GM19324 (cell line): ENCODE measurements around the gene ATG9B.

Experiments used
- ATAC-seq: cut with Tn5 transposase; IDR thresholded peaks from one replicate; pipeline ENCODE4 v1.9.1; 2021; ENCODE audit warnings: mild to moderate bottlenecking, moderate library complexity; ENCODE audit not compliant: unreplicated experiment, low FRiP score

Gene ATG9B

GRCh38 chr7:151024435-151025056, at the start of gene ATG9B:
ATG9B (minus strand) TSS chr7:151024494; CDS start chr7:151024423, 71 bp downstream.
- no peak for ATAC-seq

- ATAC-seq = no peak
Measured at GRCh38 chr7:151073990-151074389, 49.7 kb upstream of the ATG9B start.

GRCh38 chr7:151071032-151071866, 47.0 kb upstream of the ATG9B start:
- no peak for ATAC-seq

GRCh38 chr7:151070574-151070960, 46.3 kb upstream of the ATG9B start:
- ATAC-seq = no peak

- ATAC-seq = no peak
Measured at GRCh38 chr7:151069841-151070573, 45.7 kb upstream of the ATG9B start.

- no peak for ATAC-seq
Measured at GRCh38 chr7:151068069-151068773, 43.9 kb upstream of the ATG9B start.

- no peak for ATAC-seq
Measured at GRCh38 chr7:151066273-151066974, 42.1 kb upstream of the ATG9B start.

- ATAC-seq = no peak
Measured at GRCh38 chr7:151065516-151065915, 41.2 kb upstream of the ATG9B start.

GRCh38 chr7:151064993-151065392, 40.7 kb upstream of the ATG9B start:
- no peak for ATAC-seq

GRCh38 chr7:151064454-151064853, 40.2 kb upstream of the ATG9B start:
- no peak for ATAC-seq

- no peak for ATAC-seq
Measured at GRCh38 chr7:151063212-151063561, 38.9 kb upstream of the ATG9B start.

GRCh38 chr7:151062399-151063211, 38.3 kb upstream of the ATG9B start:
- no peak for ATAC-seq

- no peak for ATAC-seq
Measured at GRCh38 chr7:151062111-151062398, 37.8 kb upstream of the ATG9B start.

GRCh38 chr7:151061213-151062110, 37.2 kb upstream of the ATG9B start:
- no peak for ATAC-seq

- ATAC-seq = no peak
Measured at GRCh38 chr7:151060416-151061212, 36.3 kb upstream of the ATG9B start.

GRCh38 chr7:151060113-151060415, 35.8 kb upstream of the ATG9B start:
- no peak for ATAC-seq

- ATAC-seq = peak; percentile 43
Measured at GRCh38 chr7:151059367-151060112, 35.2 kb upstream of the ATG9B start, which contains the start of gene SLC4A2. SLC4A2 (plus strand) TSS chr7:151059589; CDS start chr7:151061988, 2,399 bp downstream.
